ENCODE measurements around the gene HOXC9.

- TF ChIP-seq, protein P1, sequence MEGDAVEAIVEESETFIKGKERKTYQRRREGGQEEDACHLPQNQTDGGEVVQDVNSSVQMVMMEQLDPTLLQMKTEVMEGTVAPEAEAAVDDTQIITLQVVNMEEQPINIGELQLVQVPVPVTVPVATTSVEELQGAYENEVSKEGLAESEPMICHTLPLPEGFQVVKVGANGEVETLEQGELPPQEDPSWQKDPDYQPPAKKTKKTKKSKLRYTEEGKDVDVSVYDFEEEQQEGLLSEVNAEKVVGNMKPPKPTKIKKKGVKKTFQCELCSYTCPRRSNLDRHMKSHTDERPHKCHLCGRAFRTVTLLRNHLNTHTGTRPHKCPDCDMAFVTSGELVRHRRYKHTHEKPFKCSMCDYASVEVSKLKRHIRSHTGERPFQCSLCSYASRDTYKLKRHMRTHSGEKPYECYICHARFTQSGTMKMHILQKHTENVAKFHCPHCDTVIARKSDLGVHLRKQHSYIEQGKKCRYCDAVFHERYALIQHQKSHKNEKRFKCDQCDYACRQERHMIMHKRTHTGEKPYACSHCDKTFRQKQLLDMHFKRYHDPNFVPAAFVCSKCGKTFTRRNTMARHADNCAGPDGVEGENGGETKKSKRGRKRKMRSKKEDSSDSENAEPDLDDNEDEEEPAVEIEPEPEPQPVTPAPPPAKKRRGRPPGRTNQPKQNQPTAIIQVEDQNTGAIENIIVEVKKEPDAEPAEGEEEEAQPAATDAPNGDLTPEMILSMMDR (IDR thresholded peaks at IDR 0.05): no peak
- no peak for TF ChIP-seq ZFX (IDR thresholded peaks at IDR 0.05; ENCODE audit: borderline replicate concordance)
These were observed 7.7 kb downstream of the HOXC9 start for GRCh38 chr12:54007538-54008259.

Data from 22Rv1 (cell line).